ENCODE measurements around the gene NCOA6. TPM values are rescaled to one million over a fixed set of nuclear protein-coding genes. Genes with fewer than 3 reads are reported as not detected.

Gene NCOA6
- polyA plus RNA-seq, 1 of the 3 experiments (the other 2 are of a cell fraction), result 14.5 TPM

DNA sequence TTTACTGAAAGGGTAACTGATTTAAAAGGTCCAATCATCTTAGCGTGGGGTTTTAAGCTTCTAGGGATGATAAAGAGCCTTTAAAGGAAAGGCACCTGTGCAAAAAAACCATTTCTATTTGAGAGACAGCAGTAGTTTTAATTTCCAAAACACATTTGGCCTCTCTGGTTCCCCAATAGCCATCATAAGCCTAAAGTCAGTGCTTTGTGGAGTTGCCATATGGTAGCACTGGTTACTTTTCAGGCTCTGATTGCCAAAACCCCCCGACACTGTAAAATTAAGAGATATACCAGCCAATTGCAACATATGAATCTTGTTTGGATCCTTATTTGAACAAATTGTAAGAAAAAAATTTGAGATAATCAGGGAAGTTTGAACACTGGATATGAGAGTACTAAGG is 76.7 kb downstream of the NCOA6 start:
- Histone ChIP-seq H2AFZ (ENCODE audit: low read depth) (no peak overlapping the region), H4K20me1 (ENCODE audit: insufficient read depth) (no peaks in the 10 kb centered on the region), H3K4me3 (ENCODE audit: low read depth in 2 of 2, low read length in 1 of 2) (no peak overlapping the region), H3K4me2 (no peak overlapping the region), H3K9me2 (no peaks in the 10 kb centered on the region), H3K4me1 (ENCODE audit: control insufficient read depth in 1 of 2, insufficient read depth in 2 of 2, low read depth in 1 of 2, low read length in 1 of 2) (no peaks in the 10 kb centered on the region), H3K27me3 (ENCODE audit: insufficient read depth) (no peaks in the 10 kb centered on the region), H3K79me2 (ENCODE audit: insufficient read depth) (no peaks in the 10 kb centered on the region), H3K9ac (no peak overlapping the region), H3K36me3 (replicated peaks in 1 of 2; ENCODE audit: control insufficient read depth in 1 of 2, insufficient read depth in 2 of 2, low read length in 1 of 2) (peaks cover 43 to 71% of the 10 kb centered on the region in 2 experiments), H3K9me3 (no peaks in the 10 kb centered on the region), H3F3A (replicated peaks; ENCODE audit: insufficient read depth) (no peaks in the 10 kb centered on the region), H3K27ac (ENCODE audit: low read depth in 2 of 2, low read length in 1 of 2) (no peak overlapping the region)
- WGBS (ENCODE audit: low lambda C conversion rate), result 96% methylated on average over 2 of the region's 2 CpGs
- CTCF ChIA-PET, result interaction anchor here (0.7 to 2.4 kb wide), 5 partner anchors 19 to 436 kb away, joined by 3 to 14 read pairs (median 4); no protein-coding TSS in a partner anchor
- TF ChIP-seq FOXM1 (IDR thresholded peaks at IDR 0.05; ENCODE audit: low read depth) (no peak), JUND (IDR thresholded peaks at IDR 0.05) (no peak), YY1 (IDR thresholded peaks at IDR 0.05; ENCODE audit: low read depth) (no peak), RXRA (IDR thresholded peaks at IDR 0.05; ENCODE audit: borderline replicate concordance, low read depth) (no peak), ZBTB33 (IDR thresholded peaks at IDR 0.05; ENCODE audit: borderline replicate concordance, low read depth) (no peak), IRF3 (IDR thresholded peaks at IDR 0.05; ENCODE audit: low read depth, low read length) (no peak)
- TF ChIP-seq, protein P1, sequence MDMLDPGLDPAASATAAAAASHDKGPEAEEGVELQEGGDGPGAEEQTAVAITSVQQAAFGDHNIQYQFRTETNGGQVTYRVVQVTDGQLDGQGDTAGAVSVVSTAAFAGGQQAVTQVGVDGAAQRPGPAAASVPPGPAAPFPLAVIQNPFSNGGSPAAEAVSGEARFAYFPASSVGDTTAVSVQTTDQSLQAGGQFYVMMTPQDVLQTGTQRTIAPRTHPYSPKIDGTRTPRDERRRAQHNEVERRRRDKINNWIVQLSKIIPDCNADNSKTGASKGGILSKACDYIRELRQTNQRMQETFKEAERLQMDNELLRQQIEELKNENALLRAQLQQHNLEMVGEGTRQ (IDR thresholded peaks at IDR 0.05; ENCODE audit: borderline replicate concordance, low read depth, low read length), result no peak
- POLR2A ChIA-PET, result no interaction called here
- DNase-seq, result no peak

DNA sequence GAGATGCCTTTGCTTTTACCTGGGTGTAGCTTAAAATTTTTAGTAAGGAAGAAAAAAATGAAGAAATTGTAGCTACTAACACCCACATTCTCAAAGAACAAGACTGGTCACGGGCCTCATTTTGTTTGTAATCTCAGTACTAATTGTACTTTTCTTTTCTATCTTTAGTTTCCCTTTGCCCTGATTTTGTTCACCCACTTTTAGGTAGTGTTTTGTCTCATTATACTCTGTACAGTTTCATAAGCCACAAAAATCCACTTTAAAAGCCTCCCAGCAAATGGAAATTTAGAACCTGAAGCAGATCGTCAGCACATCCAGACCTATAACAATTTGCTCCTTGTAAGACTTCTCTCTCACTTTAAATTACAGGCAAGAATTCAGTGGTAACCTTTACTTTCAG is 78.0 kb downstream of the NCOA6 start:
- no peak overlapping the region for H2AFZ ChIP-seq (ENCODE audit: low read depth)
- H3K79me2 ChIP-seq (ENCODE audit: insufficient read depth), result no peaks in the 10 kb centered on the region
- H3K4me1 ChIP-seq (ENCODE audit: control insufficient read depth in 1 of 2, insufficient read depth in 2 of 2, low read depth in 1 of 2, low read length in 1 of 2), result no peaks in the 10 kb centered on the region
- H4K20me1 ChIP-seq (ENCODE audit: insufficient read depth), result no peaks in the 10 kb centered on the region
- H3K27ac ChIP-seq (ENCODE audit: low read depth in 2 of 2, low read length in 1 of 2), result no peak overlapping the region
- CTCF ChIA-PET, result interaction anchor here (0.7 to 2.4 kb wide), 6 partner anchors 9 to 435 kb away, joined by 3 to 14 read pairs (median 5); no protein-coding TSS in a partner anchor
- no peak for DNase-seq
- no peak overlapping the region for H3K9ac ChIP-seq
- H3K4me3 ChIP-seq (ENCODE audit: low read depth in 2 of 2, low read length in 1 of 2), result no peak overlapping the region
- H3K27me3 ChIP-seq (ENCODE audit: insufficient read depth), result no peaks in the 10 kb centered on the region
- H3K4me2 ChIP-seq, result no peak overlapping the region
- peaks cover 47 to 82% of the 10 kb centered on the region in 2 experiments for H3K36me3 ChIP-seq (replicated peaks in 1 of 2; ENCODE audit: control insufficient read depth in 1 of 2, insufficient read depth in 2 of 2, low read length in 1 of 2)
- no peaks in the 10 kb centered on the region for H3K9me2 ChIP-seq
- H3F3A ChIP-seq (replicated peaks; ENCODE audit: insufficient read depth), result no peaks in the 10 kb centered on the region
- POLR2A ChIA-PET, result no interaction called here
- H3K9me3 ChIP-seq, result no peaks in the 10 kb centered on the region
- WGBS (ENCODE audit: low lambda C conversion rate), result 91% methylated on average over 2 of the region's 2 CpGs
- TF ChIP-seq GATA2 (CRISPR knock-in tag; IDR thresholded peaks at IDR 0.05) (no peak), YY1 (IDR thresholded peaks at IDR 0.05; ENCODE audit: low read depth) (no peak), ELF1 (IDR thresholded peaks at IDR 0.05) (no peak), MEF2A (IDR thresholded peaks at IDR 0.05; ENCODE audit: borderline replicate concordance, low read depth) (no peak), NRF1 (IDR thresholded peaks at IDR 0.05; ENCODE audit: low read depth, low read length) (no peak), RXRA (IDR thresholded peaks at IDR 0.05; ENCODE audit: borderline replicate concordance, low read depth) (no peak), ZBTB33 (IDR thresholded peaks at IDR 0.05; ENCODE audit: borderline replicate concordance, low read depth) (no peak)
- TF ChIP-seq, protein P2, sequence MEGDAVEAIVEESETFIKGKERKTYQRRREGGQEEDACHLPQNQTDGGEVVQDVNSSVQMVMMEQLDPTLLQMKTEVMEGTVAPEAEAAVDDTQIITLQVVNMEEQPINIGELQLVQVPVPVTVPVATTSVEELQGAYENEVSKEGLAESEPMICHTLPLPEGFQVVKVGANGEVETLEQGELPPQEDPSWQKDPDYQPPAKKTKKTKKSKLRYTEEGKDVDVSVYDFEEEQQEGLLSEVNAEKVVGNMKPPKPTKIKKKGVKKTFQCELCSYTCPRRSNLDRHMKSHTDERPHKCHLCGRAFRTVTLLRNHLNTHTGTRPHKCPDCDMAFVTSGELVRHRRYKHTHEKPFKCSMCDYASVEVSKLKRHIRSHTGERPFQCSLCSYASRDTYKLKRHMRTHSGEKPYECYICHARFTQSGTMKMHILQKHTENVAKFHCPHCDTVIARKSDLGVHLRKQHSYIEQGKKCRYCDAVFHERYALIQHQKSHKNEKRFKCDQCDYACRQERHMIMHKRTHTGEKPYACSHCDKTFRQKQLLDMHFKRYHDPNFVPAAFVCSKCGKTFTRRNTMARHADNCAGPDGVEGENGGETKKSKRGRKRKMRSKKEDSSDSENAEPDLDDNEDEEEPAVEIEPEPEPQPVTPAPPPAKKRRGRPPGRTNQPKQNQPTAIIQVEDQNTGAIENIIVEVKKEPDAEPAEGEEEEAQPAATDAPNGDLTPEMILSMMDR (IDR thresholded peaks at IDR 0.05), result no peak
